NCI-H1105 (cell line): ENCODE measurements around the gene KRTAP10-7.
"Not testable (repeated sequence)": the region's sequence is repeated elsewhere in the genome, so short reads cannot be mapped to it uniquely, and the experiment has no call there.

ENCODE experiments used
- DNase-seq: peaks from one replicate; lab custom pipeline; 2025; lab: John Stamatoyannopoulos, UW

Gene KRTAP10-7

GRCh38 chr21:44590897-44591800, 9.2 kb upstream of the KRTAP10-7 start:
- DNase-seq: not testable (repeated sequence)

- DNase-seq: not testable (repeated sequence)
These were observed 8.6 kb upstream of the KRTAP10-7 start for GRCh38 chr21:44591801-44592130.

GRCh38 chr21:44592446-44593311, 7.7 kb upstream of the KRTAP10-7 start, which contains the start of gene KRTAP10-6:
Gene KRTAP10-6, minus strand, starts transcription at chr21:44592505. Its CDS starts 21 bp downstream, at chr21:44592484.
- DNase-seq: no peak

- DNase-seq: no peak
These were observed 6.6 kb upstream of the KRTAP10-7 start for GRCh38 chr21:44593598-44594405.

GRCh38 chr21:44594406-44594916, 5.9 kb upstream of the KRTAP10-7 start:
- DNase-seq: no peak

- no peak for DNase-seq
These were observed 4.9 kb upstream of the KRTAP10-7 start for GRCh38 chr21:44595524-44595923.

- no peak for DNase-seq
These were observed 4.2 kb upstream of the KRTAP10-7 start for GRCh38 chr21:44596068-44596725.

- DNase-seq: no peak
These were observed 2.3 kb upstream of the KRTAP10-7 start for GRCh38 chr21:44598061-44598460.

GRCh38 chr21:44599264-44600029, 950 bp upstream of the KRTAP10-7 start:
- no peak for DNase-seq

GRCh38 chr21:44601091-44601490, 694 bp downstream of the KRTAP10-7 start:
- not testable (repeated sequence) for DNase-seq

GRCh38 chr21:44601596-44602462, 1.4 kb downstream of the KRTAP10-7 start:
- no peak for DNase-seq

- DNase-seq: no peak
These were observed 2.1 kb downstream of the KRTAP10-7 start for GRCh38 chr21:44602463-44602850.

GRCh38 chr21:44603109-44603875, 2.9 kb downstream of the KRTAP10-7 start:
- DNase-seq: no peak

- no peak for DNase-seq
These were observed 3.5 kb downstream of the KRTAP10-7 start for GRCh38 chr21:44603911-44604310.

GRCh38 chr21:44606495-44606894, 6.1 kb downstream of the KRTAP10-7 start:
- DNase-seq: no peak

- DNase-seq: no peak
These were observed 8.8 kb downstream of the KRTAP10-7 start for GRCh38 chr21:44609193-44609592.

- not testable (repeated sequence) for DNase-seq
These were observed 9.9 kb downstream of the KRTAP10-7 start for GRCh38 chr21:44610157-44610843.

- no peak for DNase-seq
These were observed 11.2 kb downstream of the KRTAP10-7 start for GRCh38 chr21:44611551-44611950.
